B cell (primary cell): Measurements from ENCODE around the gene IKZF2. TPM values are rescaled to one million over a fixed set of nuclear protein-coding genes. Genes with fewer than 3 reads are reported as not detected.

Source experiments
- ATAC-seq: fragments of 200-7000 bp; cut with Tn5 transposase; one replicate; pipeline ENCODE4 v1.10.0; 2021; ENCODE audit warnings: low read depth, mild to moderate bottlenecking, moderate number of reproducible peaks, moderate library complexity
- CTCF ChIA-PET: fragments of 350-600 bp; sonication (Branson Sonifier 250); formaldehyde crosslinking; loops from one replicate; lab custom pipeline; 2021; ENCODE audit warnings: antibody characterized with exemption, inconsistent platforms; lab: Charles Lee
- POLR2A ChIA-PET: fragments of 350-600 bp; sonication (Branson Sonifier 250); formaldehyde crosslinking; loops from one replicate; lab custom pipeline; 2021; ENCODE audit warnings: antibody characterized with exemption; lab: Charles Lee
- DNase-seq: peaks from one replicate; pipeline ENCODE4 v3.0.0; 2013
- H2AFZ ChIP-seq: 2 replicates; pipeline ENCODE4 v1.6.1; 2012; ENCODE audit warnings: mild to moderate bottlenecking, low read depth, low read length; ENCODE audit not compliant: insufficient read depth, poor library complexity, severe bottlenecking
- H3K27ac ChIP-seq, 2 donors: 1 replicate in 1 of 2; 2 replicates in 1 of 2; pipeline ENCODE4 v1.5.1; 2012 to 2013; ENCODE audit warnings: low read length in 2 of 2, mild to moderate bottlenecking in 2 of 2, moderate library complexity in 1 of 2
- H3K27me3 ChIP-seq, 4 experiments: fragments of 200-600 bp in 1 of 4; sonication (generic) in 1 of 4; replicated peaks in 1 of 4; 1 replicate in 2 of 4; 2 replicates in 2 of 4; pipeline versions ENCODE4 v1.6.1 to v1.7.0; 2013 to 2016; ENCODE audit warnings: low read length in 3 of 4, mild to moderate bottlenecking in 2 of 4, mixed read lengths in 1 of 4, moderate library complexity in 1 of 4; ENCODE audit not compliant: insufficient read depth in 4 of 4, control insufficient read depth in 3 of 4; ENCODE audit errors: control extremely low read depth in 1 of 4
- H3K36me3 ChIP-seq, 2 experiments: replicated peaks in 1 of 2; 1 replicate in 1 of 2; 2 replicates in 1 of 2; pipeline versions ENCODE4 v1.6.1 to v1.7.1; 2013; ENCODE audit warnings: low read length in 1 of 2; ENCODE audit not compliant: insufficient read depth in 2 of 2, control insufficient read depth in 1 of 2; ENCODE audit errors: control extremely low read depth in 1 of 2, extremely low read depth in 1 of 2
- H3K4me1 ChIP-seq, 2 donors: fragments of 200-600 bp in 1 of 2; sonication (generic) in 1 of 2; 1 replicate in 1 of 2; 2 replicates in 1 of 2; pipeline versions ENCODE4 v1.5.1 to v1.6.1; 2013 to 2017; ENCODE audit warnings: low read length in 2 of 2; ENCODE audit not compliant: control insufficient read depth in 2 of 2, insufficient read depth in 2 of 2
- H3K4me2 ChIP-seq: replicated peaks from 2 replicates; pipeline ENCODE3; 2012; ENCODE audit warnings: mild to moderate bottlenecking, low read depth, low read length; ENCODE audit not compliant: poor library complexity, severe bottlenecking
- H3K4me3 ChIP-seq, 5 experiments: fragments of 200-600 bp in 1 of 5; sonication (generic) in 1 of 5; 1 replicate in 3 of 5; 2 replicates in 2 of 5; pipeline versions ENCODE4 v1.5.1 to v1.7.0; 2011 to 2016; ENCODE audit warnings: low read length in 4 of 5, mild to moderate bottlenecking in 4 of 5, low read depth in 2 of 5, control low read depth in 1 of 5, moderate library complexity in 1 of 5; ENCODE audit not compliant: insufficient read depth in 1 of 5; ENCODE audit errors: control extremely low read depth in 1 of 5, extremely low read depth in 1 of 5
- H3K79me2 ChIP-seq: fragments of 200-600 bp; sonication (generic); one replicate; pipeline ENCODE4 v1.6.0; 2016; ENCODE audit warnings: low read length; ENCODE audit not compliant: control insufficient read depth, insufficient read depth
- H3K9ac ChIP-seq: fragments of 200-600 bp; sonication (generic); 2 replicates; pipeline ENCODE4 v1.6.1; 2017; ENCODE audit warnings: mild to moderate bottlenecking, low read length, moderate library complexity
- H3K9me3 ChIP-seq, 3 donors: one replicate each; pipeline versions ENCODE4 v1.6.1 to v1.7.1; 2013; ENCODE audit warnings: low read length in 2 of 3; ENCODE audit not compliant: control insufficient read depth in 2 of 3, insufficient read depth in 1 of 3; ENCODE audit errors: control extremely low read depth in 1 of 3
- H4K20me1 ChIP-seq: 2 replicates; pipeline ENCODE4 v1.6.0; 2012; ENCODE audit warnings: mild to moderate bottlenecking, low read length; ENCODE audit not compliant: insufficient read depth, control insufficient read depth, poor library complexity, severe bottlenecking
- H3K27ac Mint-ChIP-seq: one replicate; pipeline ENCODE4 v1.8.0; 2021; ENCODE audit warnings: mixed read lengths
- H3K27me3 Mint-ChIP-seq: one replicate; pipeline ENCODE4 v1.8.0; 2021; ENCODE audit warnings: mixed read lengths
- H3K4me1 Mint-ChIP-seq: one replicate; pipeline ENCODE4 v1.8.0; 2021; ENCODE audit warnings: mixed read lengths
- H3K4me3 Mint-ChIP-seq: one replicate; pipeline ENCODE4 v1.8.0; 2021; ENCODE audit warnings: mixed read lengths
- H3K9me3 Mint-ChIP-seq: one replicate; pipeline ENCODE4 v1.8.0; 2022; ENCODE audit warnings: mixed read lengths; ENCODE audit not compliant: insufficient read depth
- CTCF ChIP-seq: fragments of 200-600 bp; IDR thresholded peaks from one replicate; pipeline ENCODE4 v1.8.0; 2022; ENCODE audit warnings: antibody characterized with exemption, mild to moderate bottlenecking
- EZH2 ChIP-seq: IDR thresholded peaks from 2 replicates; pipeline ENCODE4 v1.6.1; 2012; ENCODE audit warnings: borderline replicate concordance, low read depth, mild to moderate bottlenecking, moderate library complexity, low read length; ENCODE audit not compliant: insufficient read depth, poor library complexity, severe bottlenecking
- WGBS: methylation state at CpG from one replicate; pipeline ENCODE4 v1.1.5; 2013; ENCODE audit warnings: missing lambda C conversion rate; ENCODE audit not compliant: insufficient coverage; 5-methylcytosine and 5-hydroxymethylcytosine counted together
- intact Hi-C: fragments of 100-400 bp; cut with micrococcal nuclease; formaldehyde crosslinking; loops from one replicate; pipeline ENCODE4 v1.10.0; 2022
- polyA plus RNA-seq: library from polyadenylated mRNA; depleted of rRNA; stranded (reverse); fragments of >200 nt; gene quantifications from 2 replicates; pipeline ENCODE4 v1.2.3, GENCODE V29; 2012
- total RNA-seq, 2 donors: library from RNA; stranded (reverse); fragments of 120-200 nt in 1 of 2; gene quantifications; 1 replicate in 1 of 2; 2 replicates in 1 of 2; pipeline versions ENCODE4 v1.2.3 to v1.2.4, GENCODE V29; 2013 to 2022

The IKZF2 gene
- total and polyA plus RNA-seq, 2 donors (not counting 1 experiment from before 2014, with no cell fraction given) = 2.5 to 49.3 TPM

GRCh38 chr2:213065583-213066442 is 85.6 kb downstream of the IKZF2 start:
- peaks cover 24% of the 10 kb centered on the region for H3K4me1 Mint-ChIP-seq
- CTCF ChIA-PET = no interaction called here
- POLR2A ChIA-PET = no interaction called here

More at GRCh38 chr2:213065583-213066442, 85.6 kb downstream of the IKZF2 start:
- intact Hi-C loops = no loop called here
- TF ChIP-seq CTCF (no peak), EZH2 (no peak)
- Mint-ChIP-seq H3K9me3 (no peaks in the 10 kb centered on the region), H3K27me3 (no peaks in the 10 kb centered on the region), H3K4me3 (peak overlapping the region; percentile 64), H3K27ac (peak overlapping the region; percentile 28)
- Histone ChIP-seq H3K9ac (peak overlapping the region; percentile 9), H3K4me3 (peak overlapping the region in 4 of 5 experiments; percentile 11 to 27 (median 12)), H3K4me1 (peaks cover 3 to 11% of the 10 kb centered on the region in 2 donors), H3K27ac (peak overlapping the region in 1 of 2 donors; percentile 33), H4K20me1 (no peaks in the 10 kb centered on the region), H3K79me2 (peaks cover 24% of the 10 kb centered on the region), H3K9me3 (peaks cover 0 to 1% (median 0%) of the 10 kb centered on the region in 3 donors), H3K27me3 (no peaks in the 10 kb centered on the region), H3K36me3 (no peaks in the 10 kb centered on the region), H3K4me2 (peak overlapping the region; percentile 50), H2AFZ (peak overlapping the region; percentile 41)
- ATAC-seq (peak; percentile 61), DNase-seq (peak; percentile 25)
- WGBS = 29% methylated on average over 4 of the region's 8 CpGs
